ENCODE data around the gene CHMP3. TPM values are rescaled to one million over a fixed set of nuclear protein-coding genes. Genes with fewer than 3 reads are reported as not detected.

CHMP3 gene
- total RNA-seq, 1 donor, result 76.0 TPM

DNA sequence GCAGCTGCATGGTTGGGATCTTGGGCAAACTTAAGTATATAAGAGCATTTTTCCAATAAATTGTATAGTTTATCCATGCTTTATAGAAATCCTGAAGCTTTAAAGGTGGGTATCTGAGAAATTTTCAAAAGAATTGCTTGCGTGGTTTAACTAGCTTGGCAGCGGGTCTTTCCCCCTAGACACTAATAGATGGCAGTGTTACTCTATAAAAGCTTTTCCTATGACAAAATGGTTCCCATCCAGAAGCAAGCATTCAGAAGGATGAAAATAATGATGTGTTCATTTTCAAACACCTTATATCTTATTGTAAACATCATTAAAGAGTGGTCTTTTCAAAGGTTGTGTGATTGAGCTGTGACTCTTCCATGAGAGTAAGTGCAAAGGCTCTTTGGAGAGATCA is 76.2 kb downstream of the CHMP3 start:
- Histone ChIP-seq H4K20me1 (ENCODE audit: insufficient read depth, low read length) (no peaks in the 10 kb centered on the region), H3K4me3 (ENCODE audit: insufficient read depth, low read length) (no peak overlapping the region), H3K4me2 (ENCODE audit: insufficient read depth, low read length) (no peak overlapping the region), H3K27ac (ENCODE audit: low read depth, low read length) (no peak overlapping the region), H2AFZ (ENCODE audit: low read length) (no peak overlapping the region), H3K9me3 (ENCODE audit: low read depth, low read length) (no peaks in the 10 kb centered on the region), H3K4me1 (ENCODE audit: insufficient read depth, low read length) (no peaks in the 10 kb centered on the region), H3K27me3 (ENCODE audit: insufficient read depth, low read length) (no peaks in the 10 kb centered on the region), H3K36me3 (ENCODE audit: insufficient read depth, low read length) (peaks cover 80% of the 10 kb centered on the region), H3K79me2 (ENCODE audit: insufficient read depth, low read length) (no peaks in the 10 kb centered on the region)
- TF ChIP-seq, protein P1, sequence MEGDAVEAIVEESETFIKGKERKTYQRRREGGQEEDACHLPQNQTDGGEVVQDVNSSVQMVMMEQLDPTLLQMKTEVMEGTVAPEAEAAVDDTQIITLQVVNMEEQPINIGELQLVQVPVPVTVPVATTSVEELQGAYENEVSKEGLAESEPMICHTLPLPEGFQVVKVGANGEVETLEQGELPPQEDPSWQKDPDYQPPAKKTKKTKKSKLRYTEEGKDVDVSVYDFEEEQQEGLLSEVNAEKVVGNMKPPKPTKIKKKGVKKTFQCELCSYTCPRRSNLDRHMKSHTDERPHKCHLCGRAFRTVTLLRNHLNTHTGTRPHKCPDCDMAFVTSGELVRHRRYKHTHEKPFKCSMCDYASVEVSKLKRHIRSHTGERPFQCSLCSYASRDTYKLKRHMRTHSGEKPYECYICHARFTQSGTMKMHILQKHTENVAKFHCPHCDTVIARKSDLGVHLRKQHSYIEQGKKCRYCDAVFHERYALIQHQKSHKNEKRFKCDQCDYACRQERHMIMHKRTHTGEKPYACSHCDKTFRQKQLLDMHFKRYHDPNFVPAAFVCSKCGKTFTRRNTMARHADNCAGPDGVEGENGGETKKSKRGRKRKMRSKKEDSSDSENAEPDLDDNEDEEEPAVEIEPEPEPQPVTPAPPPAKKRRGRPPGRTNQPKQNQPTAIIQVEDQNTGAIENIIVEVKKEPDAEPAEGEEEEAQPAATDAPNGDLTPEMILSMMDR (IDR thresholded peaks at IDR 0.05; ENCODE audit: extremely low read depth, low read depth, low read length), result no peak
- no peak for DNase-seq (ENCODE audit: insufficient read length, low spot score, missing footprints)

DNA sequence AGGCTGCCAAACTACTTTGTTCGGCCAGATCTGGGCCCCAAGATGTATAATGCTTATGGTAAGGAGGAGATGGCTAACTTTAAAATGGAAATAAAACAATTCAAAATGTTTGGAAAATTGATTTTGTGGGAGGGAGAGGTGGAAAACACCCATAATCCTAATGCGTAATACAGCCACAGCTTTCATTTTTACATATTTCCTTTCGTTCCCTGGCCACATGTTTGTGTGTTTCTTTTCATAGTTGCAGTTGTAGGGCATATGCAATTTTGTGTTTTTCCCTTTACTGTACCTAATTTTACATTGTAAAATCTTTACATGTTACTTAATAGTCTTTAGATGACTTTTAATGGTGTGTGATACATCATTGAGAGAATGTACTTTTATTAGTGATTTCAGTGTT is 77.4 kb downstream of the CHMP3 start:
- H3K36me3 ChIP-seq (ENCODE audit: insufficient read depth, low read length), result peaks cover 82% of the 10 kb centered on the region
- no peaks in the 10 kb centered on the region for H4K20me1 ChIP-seq (ENCODE audit: insufficient read depth, low read length)
- H3K4me2 ChIP-seq (ENCODE audit: insufficient read depth, low read length), result no peak overlapping the region
- no peak for DNase-seq (ENCODE audit: insufficient read length, low spot score, missing footprints)
- no peak overlapping the region for H3K27ac ChIP-seq (ENCODE audit: low read depth, low read length)
- H2AFZ ChIP-seq (ENCODE audit: low read length), result no peak overlapping the region
- H3K27me3 ChIP-seq (ENCODE audit: insufficient read depth, low read length), result no peaks in the 10 kb centered on the region
- H3K4me1 ChIP-seq (ENCODE audit: insufficient read depth, low read length), result peaks cover 3% of the 10 kb centered on the region
- no peak overlapping the region for H3K4me3 ChIP-seq (ENCODE audit: insufficient read depth, low read length)
- TF ChIP-seq, protein P1 (IDR thresholded peaks at IDR 0.05; ENCODE audit: extremely low read depth, low read depth, low read length), result no peak
- no peaks in the 10 kb centered on the region for H3K79me2 ChIP-seq (ENCODE audit: insufficient read depth, low read length)
- no peaks in the 10 kb centered on the region for H3K9me3 ChIP-seq (ENCODE audit: low read depth, low read length)

DNA sequence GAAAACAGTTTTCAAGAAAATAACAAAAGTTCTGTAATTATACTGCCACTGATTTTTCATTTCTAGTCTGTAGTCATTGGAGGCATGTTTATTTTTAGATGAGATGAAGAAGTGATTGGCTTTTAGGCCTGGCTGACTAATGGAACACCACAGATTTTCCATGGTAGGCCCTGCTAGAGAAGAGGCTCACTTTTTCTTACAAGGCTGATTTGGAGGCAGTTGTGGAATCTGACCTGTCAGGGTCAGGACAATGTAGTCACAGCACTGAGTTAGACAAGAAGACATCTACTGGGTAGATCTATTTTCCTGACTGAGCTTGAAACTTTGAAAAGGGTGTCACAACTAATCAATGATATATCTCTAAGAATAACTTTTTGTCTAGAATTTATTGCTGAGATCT is 78.1 kb downstream of the CHMP3 start:
- DNase-seq (ENCODE audit: insufficient read length, low spot score, missing footprints), result no peak
- no peak overlapping the region for H3K4me3 ChIP-seq (ENCODE audit: insufficient read depth, low read length)
- no peak overlapping the region for H3K27ac ChIP-seq (ENCODE audit: low read depth, low read length)
- peaks cover 82% of the 10 kb centered on the region for H3K36me3 ChIP-seq (ENCODE audit: insufficient read depth, low read length)
- TF ChIP-seq, protein P1 (IDR thresholded peaks at IDR 0.05; ENCODE audit: extremely low read depth, low read depth, low read length), result no peak
- no peaks in the 10 kb centered on the region for H4K20me1 ChIP-seq (ENCODE audit: insufficient read depth, low read length)
- no peaks in the 10 kb centered on the region for H3K79me2 ChIP-seq (ENCODE audit: insufficient read depth, low read length)
- no peak overlapping the region for H2AFZ ChIP-seq (ENCODE audit: low read length)
- peaks cover 3% of the 10 kb centered on the region for H3K4me1 ChIP-seq (ENCODE audit: insufficient read depth, low read length)
- H3K27me3 ChIP-seq (ENCODE audit: insufficient read depth, low read length), result no peaks in the 10 kb centered on the region
- H3K9me3 ChIP-seq (ENCODE audit: low read depth, low read length), result no peaks in the 10 kb centered on the region
- no peak overlapping the region for H3K4me2 ChIP-seq (ENCODE audit: insufficient read depth, low read length)

DNA sequence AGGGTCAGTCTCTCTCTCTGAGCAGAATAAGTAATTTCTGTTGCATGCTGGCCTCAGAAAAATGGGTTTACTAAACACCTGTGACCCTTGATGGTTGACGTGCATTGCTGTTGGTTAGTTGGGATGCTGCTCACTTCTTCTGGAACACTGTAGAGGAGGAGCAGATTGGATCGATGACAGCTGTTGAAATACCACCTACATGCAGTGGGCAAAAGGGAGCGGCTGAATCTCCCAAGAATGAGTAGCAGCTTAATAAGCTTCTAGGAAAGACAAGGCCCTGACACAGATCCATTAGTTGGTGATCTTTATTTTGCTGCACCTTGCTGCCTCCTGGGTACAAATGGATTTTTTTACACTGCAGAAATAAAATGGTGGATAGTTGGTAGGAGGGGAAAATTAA is 78.9 kb downstream of the CHMP3 start:
- Histone ChIP-seq H3K27me3 (ENCODE audit: insufficient read depth, low read length) (no peaks in the 10 kb centered on the region), H3K27ac (ENCODE audit: low read depth, low read length) (no peak overlapping the region), H2AFZ (ENCODE audit: low read length) (no peak overlapping the region), H3K79me2 (ENCODE audit: insufficient read depth, low read length) (no peaks in the 10 kb centered on the region), H3K36me3 (ENCODE audit: insufficient read depth, low read length) (peaks cover 82% of the 10 kb centered on the region), H3K9me3 (ENCODE audit: low read depth, low read length) (no peaks in the 10 kb centered on the region), H3K4me1 (ENCODE audit: insufficient read depth, low read length) (peaks cover 3% of the 10 kb centered on the region), H3K4me2 (ENCODE audit: insufficient read depth, low read length) (no peak overlapping the region), H3K4me3 (ENCODE audit: insufficient read depth, low read length) (no peak overlapping the region), H4K20me1 (ENCODE audit: insufficient read depth, low read length) (no peaks in the 10 kb centered on the region)
- TF ChIP-seq, protein P1 (IDR thresholded peaks at IDR 0.05; ENCODE audit: extremely low read depth, low read depth, low read length), result no peak
- DNase-seq (ENCODE audit: insufficient read length, low spot score, missing footprints), result no peak

Measured in osteoblast (primary cell).